Dedifferentiated amniotic fluid mesenchymal stem cell (primary cell): ENCODE results near the gene CAMK2A.

Experiments
- DNase-seq: peaks from one replicate; pipeline ENCODE4 v3.0.0-alpha.2; 2016; ENCODE audit errors: extremely low spot score

CAMK2A gene

DNA sequence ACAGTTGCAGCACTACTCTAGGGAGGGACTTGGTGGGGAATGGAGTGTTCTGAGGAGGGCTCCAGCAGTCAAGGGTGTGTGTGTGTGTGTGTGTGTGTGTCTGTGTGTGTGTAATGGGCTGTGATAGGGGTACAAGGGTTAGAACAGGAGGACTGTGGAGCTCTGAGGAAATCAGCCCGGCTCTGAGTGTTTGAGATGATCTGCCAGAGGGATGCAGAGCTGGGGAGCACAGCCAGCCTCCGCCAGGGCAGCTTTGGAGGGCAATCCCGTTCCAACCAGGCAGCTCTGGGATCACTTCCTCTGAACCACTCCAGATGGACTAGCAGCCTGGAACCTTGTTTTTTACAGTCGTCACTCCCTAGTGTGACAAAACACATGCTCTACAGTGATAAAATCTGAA lies 102.7 kb downstream of the CAMK2A start:
- no peak for DNase-seq

DNA sequence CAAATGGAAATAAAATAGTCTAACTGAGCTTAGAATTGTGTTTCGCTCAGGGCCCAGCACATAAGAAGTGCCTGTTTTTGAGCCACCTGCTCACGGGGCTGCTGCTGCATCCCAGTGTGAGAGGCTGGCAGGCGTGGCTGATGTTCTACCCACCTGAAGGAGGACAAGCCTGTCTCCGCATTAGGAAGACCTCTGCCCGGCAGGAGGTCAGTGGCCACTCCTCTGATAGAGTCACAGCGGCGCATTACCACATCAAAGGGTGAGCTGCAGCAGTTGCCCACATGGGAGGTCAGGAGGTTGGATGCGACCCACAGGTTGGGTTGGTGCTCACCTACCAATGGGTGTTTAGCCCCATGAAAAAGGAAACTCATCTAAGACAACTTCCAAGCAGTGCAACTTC lies 103.4 kb downstream of the CAMK2A start:
- no peak for DNase-seq

DNA sequence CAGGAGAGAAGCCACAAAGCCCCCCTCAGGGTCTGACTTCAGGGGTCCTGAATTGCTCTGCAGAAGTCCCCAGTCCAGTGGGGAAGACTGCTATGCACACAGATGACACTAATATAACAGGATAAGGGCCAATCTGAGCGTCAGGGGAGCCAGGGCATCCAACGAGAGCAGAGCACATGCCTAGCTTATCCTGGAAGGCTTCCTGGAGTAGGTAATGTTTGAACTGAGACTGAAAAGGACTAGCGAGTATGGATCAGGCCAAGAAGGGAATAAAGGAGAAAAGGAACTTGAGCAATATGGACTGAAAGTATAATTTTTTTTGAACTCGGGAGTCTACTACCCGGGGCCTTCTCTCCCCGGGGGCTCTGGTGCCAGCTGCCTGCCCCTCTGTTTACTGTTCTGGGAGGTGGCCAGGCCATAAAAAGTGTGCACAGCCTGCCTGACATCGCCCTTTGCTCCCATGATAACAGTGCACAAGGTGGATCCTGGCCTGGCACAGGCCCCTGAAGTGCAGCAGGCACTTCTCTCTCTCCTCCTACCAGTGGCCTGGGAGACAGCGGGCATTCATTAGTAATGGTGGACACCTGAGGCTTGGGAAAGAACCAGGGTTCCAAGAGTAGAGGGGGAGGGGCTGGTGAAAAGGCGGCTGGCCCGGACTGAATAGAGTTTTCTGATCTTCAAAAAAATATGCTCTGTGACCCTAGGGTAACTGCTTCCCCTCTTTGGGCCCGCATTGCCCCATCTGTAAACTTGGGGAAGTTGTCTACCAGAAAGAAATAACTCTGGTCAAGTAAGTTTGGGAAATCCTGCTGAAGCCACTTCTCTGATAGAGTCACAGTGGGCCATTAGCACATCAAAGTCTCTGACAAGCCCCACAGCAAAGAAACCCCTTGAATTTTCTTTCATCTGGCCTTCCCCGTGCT lies 104.3 kb downstream of the CAMK2A start:
- DNase-seq, result no peak

DNA sequence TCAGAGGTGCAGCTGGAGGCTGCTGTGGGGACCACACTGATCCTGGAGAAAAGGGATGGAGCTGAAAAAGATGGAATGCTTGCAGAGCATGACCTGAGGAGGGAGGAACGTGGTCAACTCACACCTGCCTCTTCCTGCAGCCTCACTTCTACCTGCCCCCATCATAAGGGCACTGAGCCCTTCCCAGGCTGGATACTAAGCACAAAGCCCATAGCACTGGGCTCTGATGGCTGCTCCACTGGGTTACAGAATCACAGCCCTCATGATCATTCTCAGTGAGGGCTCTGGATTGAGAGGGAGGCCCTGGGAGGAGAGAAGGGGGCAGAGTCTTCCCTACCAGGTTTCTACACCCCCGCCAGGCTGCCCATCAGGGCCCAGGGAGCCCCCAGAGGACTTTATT lies 105.6 kb downstream of the CAMK2A start:
- DNase-seq, result no peak

DNA sequence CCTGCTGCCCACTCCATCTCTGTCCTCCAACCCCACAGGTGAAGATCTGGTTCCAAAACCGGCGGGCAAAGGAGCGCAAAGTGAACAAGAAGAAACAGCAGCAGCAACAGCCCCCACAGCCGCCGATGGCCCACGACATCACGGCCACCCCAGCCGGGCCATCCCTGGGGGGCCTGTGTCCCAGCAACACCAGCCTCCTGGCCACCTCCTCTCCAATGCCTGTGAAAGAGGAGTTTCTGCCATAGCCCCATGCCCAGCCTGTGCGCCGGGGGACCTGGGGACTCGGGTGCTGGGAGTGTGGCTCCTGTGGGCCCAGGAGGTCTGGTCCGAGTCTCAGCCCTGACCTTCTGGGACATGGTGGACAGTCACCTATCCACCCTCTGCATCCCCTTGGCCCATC lies 106.1 kb downstream of the CAMK2A start:
- DNase-seq, result no peak

DNA sequence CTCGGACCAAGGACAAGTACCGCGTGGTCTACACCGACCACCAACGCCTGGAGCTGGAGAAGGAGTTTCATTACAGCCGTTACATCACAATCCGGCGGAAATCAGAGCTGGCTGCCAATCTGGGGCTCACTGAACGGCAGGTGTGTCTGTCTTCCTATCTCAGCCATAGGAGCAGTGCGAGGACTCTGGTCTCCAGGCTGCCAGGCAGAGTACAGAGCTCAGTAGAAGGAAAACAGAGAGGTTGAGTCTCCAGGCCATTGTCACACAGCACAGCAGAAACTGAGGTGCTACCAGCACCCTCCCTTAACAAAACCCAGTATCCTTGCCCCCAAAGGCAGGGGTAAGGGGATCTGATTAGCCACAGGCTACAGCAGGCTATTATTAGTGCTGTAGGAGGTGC lies 106.8 kb downstream of the CAMK2A start:
- no peak for DNase-seq

DNA sequence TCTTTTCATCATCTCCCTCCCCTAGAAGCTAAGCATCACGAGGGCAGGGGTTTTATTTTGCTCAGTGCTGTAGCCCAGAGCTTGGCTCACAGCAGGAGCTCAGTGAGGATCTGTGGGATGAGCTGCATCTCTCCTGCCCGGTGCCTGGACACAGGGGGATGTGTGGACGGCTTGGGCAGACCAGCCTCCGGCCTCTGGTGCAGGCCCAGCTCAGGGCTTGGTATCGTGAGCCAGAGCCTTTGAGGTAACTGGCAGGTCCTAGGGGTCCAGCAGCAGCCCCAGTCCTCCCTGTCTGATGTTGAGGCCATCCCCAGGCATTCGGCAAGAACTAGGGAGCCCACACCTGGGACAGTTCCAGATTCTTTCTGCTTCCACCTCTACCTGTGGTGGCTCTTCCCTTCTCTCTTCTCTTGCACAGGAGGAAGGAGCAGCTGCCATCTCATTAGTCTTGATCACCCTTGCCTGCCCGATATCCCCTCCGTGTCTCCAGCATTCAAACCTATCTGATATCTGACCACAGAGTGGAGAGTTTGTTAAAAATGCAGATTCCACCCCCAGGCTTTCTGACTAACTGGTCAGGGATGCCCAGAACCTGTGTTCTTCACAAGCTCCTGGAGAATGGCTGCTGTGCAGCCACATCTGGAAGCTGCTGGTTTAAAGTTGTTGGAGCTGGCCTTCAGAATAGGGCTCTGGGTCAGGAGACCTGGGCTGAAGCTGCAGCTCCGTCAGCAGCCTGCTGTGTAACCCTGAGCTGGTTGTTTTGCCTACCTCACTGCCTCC lies 107.6 kb downstream of the CAMK2A start:
- no peak for DNase-seq

DNA sequence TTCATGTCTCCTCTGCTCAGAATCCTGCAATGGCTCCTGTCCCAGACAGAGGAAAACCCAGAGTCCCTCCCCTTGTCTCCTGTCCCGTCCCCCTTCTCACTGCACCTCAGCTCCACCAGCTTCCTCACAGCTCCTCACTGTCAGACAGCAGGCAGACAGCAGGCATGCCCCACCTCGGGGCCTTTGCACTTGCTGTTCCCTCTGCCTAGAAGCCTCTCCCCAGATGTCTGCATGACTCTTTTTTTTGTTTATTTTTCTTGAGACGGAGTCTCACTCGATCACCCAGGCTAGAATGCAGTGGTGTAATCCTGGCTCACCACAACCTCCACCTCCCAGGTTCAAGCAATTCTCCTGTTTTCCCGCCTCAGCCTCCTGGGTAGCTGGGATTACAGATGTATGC lies 108.5 kb downstream of the CAMK2A start:
- no peak for DNase-seq

DNA sequence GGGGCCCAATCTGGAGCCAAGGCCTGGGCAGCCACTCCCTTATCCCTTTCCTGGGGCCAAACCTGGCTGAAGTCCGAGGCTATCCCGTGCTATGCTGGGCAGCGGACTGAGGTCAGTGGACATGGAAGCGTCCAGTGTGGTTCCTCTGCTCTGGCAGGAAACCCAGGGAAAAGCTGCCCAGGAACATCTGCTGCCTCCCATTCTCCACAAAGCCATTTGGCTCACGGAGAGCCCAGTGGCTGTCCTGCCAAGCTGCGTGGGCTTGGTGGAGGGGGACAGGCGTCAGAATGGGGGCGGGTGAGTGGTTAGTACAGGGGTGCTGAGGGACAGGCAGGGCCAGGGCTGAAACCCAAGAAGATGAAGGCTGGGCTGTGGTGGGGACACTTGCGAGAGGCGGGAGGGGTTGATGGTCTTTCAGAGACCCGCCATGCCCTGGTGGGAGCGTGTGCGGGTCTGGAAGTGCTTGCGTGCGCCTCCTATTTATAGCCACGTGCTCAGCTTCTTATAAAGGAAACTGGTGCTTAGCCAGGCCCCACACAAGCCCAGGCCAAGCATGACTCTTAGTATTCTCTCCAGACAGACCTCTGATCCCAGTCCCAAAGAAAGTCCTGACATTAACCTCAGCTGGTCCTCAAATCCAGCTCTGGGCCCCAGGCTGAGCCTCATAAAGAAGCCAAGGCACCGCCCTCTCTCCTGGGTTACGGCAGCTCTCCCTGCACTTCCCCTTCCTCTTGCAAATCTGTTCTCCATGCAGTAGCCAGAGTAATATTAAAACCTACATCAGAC lies 109.1 kb downstream of the CAMK2A start:
- DNase-seq, result no peak

DNA sequence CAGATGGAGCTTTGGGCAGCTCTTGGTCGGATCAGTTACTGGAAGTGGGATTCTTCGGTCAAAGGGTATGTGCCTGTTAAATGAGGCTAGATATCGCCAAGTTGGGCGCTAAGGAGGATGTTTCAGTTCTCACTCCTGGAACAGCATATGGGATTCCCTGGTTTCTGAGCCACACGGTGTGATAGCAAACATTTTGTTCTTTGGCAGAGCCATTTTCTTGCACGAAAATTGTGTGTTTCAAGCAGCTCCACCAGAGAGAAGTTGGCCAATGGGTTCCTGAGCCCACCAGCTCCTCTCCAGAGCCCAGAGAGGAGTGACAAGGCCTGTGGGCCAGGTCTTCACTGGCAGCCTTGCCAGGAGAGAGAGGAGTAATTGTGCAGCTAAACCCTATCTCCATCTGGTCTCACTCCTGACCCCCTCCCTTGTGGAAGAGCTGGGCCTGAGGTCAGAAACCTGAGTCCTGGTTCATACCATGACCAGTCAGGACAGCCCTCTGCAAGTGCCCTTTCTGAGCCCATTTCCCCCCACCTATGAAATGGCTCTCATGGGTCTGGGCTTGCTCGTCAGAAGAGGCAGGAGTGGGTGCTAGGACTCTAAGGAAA lies 110.5 kb downstream of the CAMK2A start:
- no peak for DNase-seq

DNA sequence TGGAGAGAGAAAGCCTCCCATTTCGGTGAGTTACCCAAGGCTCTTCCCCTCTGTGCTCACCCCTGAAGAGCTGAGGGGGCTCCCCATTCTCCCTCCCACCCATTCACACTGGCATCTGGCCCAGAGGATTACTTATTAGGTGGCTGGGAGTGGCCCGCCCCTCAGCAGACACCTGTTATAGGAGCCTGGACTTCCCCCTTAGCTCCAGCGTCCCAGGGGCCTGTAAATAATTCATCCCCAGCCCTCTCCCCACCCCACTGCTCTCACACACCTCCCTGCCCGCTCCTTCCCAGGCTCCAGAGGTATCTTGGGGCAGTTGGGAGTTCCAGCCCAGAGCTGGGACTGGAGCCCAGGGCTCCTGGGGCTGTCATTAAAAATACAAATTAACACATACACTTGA lies 111.3 kb downstream of the CAMK2A start:
- DNase-seq, result no peak

DNA sequence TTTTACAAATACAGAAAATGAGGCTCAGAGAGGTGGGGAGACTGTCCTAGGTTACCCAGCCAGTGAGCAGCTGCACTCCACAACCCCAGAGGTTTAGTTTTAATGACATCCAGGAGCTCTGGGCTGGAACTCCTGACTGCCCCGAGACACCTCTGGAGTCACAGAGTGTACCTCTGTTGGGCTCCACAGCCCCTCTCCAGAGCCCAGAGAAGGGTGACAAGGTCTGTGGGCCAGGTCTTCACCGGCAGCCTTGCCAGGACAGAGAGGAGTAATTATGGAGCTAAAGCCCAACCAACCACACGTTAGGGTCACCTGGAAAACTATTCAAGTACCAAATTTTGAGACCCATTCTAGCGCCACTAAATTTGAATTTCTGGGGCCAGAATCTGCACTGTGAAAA lies 111.9 kb downstream of the CAMK2A start:
- DNase-seq, result no peak

DNA sequence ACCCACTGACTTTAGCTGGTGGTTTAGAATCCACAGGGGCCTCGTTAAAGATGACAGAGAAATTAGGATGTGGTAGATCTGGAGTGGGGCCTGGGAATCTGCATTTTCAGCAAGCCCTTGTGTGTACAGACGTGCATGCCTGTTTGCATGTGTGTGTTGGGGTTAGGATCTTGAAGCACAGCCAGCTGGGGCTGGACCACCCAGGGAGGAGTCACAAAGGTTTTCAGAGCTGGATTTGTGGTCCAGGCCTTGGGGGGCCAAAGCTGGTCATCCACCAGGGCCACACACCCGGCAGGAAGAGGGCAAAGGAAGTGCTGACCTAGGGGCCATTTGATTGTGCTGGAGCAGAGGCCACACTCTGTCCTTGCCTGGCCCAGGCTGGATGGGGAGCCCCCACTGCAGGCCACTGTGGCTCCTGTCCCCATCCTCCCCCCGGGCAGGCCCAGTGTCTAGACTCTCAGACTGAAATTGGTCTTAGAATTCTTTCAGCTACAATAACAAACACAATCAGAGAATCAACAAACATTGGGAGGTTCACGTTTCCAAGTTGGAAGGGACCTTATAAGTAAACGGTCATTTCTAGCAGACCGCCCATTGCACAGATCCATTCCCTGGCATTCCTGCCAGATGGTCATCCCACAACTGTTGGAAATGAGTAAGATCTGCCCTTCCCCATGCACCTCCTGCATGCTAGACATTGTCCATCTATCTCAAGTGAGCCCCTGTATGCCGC lies 112.7 kb downstream of the CAMK2A start:
- DNase-seq, result no peak

DNA sequence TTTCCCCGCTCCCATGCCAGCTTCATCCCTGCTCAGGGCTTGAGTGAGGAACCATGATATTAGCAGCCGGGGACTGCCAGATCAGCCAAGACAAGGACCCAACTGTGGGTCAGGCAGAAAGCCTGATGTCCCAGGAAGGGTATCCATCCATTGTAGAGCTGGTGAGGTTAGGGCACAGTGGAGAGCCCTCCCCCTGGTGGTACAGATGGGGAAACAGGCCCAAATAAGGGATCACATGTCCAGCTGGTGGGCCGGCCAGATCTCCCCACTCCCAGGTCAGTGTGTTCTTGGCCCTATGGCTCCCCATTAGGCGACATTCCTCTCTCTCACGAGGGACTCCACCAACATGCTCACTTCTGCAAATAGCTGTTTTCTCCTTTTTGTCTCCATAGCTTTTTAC lies 114.0 kb downstream of the CAMK2A start:
- no peak for DNase-seq

DNA sequence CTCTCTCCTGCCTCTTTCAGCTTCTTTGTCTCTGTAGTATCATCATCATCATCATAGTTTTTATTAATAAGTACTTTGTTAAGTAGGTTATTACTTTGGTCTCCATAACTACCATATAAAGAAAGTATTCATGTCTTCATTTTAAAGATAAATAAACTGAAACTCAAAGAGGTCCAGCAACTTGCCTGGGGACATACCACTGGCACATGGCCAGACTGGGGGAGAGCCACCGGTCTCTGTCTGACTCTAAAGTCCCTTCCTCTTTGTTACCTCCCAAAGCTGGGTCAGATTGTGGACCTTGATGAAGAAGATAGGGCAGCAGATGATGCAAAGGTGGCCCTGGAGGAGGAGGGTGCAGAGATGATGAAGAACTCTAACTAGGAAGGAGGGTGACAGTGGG lies 114.5 kb downstream of the CAMK2A start:
- no peak for DNase-seq

DNA sequence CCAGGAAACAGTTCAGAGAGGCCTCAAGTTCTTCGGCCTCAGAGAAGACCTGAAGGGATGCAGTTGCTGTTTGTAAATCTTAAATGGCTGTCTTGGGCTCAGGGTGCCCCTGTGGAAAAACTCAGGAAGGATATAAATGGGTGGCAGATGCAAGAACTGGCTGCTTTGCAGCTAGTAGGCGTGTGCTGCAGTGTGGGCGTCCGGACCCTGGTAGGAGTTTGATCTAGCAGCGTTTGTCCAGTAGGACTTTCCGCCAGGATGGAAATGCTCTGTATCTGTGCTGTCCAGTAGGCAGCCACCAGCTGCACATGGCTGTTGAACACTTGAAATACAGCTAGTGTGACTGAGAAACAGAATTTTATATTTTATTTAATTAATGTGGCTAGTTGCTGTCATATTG lies 115.3 kb downstream of the CAMK2A start:
- DNase-seq, result no peak

DNA sequence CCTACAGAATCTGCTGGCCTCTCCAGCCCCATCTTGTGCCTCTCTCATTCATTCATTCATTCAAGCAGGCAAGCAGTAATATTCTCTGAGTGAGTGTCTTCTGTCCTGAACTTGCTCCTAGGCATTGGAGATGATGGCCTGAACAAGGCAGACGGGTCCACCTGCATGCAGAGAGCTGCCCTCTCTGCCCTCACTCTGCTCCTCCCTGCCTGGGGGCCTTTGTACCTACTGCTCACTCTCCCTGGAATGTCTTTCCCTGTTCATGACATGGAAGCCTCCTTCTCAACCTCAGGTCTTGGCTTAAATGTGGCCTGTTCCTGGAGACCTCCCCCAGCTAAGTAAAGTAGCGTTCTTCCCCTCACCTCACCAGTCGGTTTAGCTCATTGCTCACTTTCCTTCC lies 116.4 kb downstream of the CAMK2A start:
- no peak for DNase-seq

DNA sequence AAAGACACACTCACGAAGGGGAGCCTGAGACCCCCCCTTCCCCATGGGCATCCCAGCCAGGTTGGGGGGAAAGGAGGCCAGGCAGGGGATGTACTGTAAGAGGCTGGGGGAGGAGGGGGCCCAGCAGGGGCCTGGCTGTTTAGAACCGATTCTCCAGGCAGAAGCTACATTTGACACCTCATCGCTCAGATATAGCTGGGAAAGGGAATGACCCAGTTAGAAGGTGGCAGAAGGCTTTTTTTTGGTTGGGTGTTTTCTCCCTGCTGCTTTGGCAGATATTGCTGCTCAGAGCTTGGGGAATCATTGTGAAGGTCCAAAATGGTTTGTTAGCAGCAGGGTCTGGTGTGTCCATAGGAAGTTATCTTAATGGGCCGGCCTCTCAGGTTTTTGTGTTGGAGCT lies 117.0 kb downstream of the CAMK2A start:
- DNase-seq, result no peak

DNA sequence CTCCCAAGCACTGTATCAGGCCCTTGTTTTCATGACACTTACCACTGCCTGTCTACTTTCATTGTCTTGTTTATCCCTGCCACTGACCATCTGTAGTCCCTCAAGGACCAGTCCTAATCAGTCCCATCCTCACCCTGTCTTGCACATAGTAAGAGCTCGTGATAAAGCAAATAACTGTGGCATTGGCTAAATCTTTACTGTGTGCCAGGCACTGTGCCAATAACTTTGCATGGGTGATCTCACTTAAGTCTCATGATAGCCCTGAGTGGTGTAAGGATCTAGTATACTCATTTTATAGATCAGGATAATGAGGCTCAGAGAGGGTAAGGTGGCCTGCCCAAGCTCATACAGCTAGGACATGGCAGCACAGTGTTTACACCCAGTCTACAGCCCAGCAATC lies 117.4 kb downstream of the CAMK2A start:
- DNase-seq, result peak; percentile 38
